Measurements from ENCODE around the gene BRME1.
"Not testable (repeated sequence)": the region's sequence is repeated elsewhere in the genome, so short reads cannot be mapped to it uniquely, and the experiment has no call there.

Gene BRME1

DNA sequence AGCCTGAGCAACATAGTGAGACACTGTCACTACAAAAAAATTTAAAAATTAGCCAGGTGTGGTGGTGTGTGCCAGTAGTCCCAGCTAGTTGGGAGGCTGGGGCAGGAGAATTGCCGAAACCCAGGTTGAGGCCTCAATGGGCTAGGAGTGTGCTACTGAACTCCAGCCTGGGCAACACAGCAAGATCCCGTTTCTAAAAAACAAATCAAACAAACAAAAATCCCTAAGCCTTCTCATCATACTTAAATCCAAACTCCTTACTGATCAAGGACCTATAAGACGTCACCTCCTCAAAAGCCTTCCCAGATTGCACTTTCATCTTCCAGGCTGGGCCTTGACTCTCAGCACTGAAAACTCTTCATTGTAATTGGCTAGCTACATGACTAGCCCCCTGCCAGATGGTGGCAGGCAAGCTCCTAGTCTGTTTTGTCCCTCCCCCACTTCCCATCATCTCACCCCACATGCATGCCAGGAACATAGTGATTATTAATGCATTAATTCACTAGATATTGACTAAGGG lies 46.5 kb downstream of the BRME1 start:
- H3K4me3 ChIP-seq (ENCODE audit: low read depth, low read length) = no peak overlapping the region
- TF ChIP-seq, protein P1, sequence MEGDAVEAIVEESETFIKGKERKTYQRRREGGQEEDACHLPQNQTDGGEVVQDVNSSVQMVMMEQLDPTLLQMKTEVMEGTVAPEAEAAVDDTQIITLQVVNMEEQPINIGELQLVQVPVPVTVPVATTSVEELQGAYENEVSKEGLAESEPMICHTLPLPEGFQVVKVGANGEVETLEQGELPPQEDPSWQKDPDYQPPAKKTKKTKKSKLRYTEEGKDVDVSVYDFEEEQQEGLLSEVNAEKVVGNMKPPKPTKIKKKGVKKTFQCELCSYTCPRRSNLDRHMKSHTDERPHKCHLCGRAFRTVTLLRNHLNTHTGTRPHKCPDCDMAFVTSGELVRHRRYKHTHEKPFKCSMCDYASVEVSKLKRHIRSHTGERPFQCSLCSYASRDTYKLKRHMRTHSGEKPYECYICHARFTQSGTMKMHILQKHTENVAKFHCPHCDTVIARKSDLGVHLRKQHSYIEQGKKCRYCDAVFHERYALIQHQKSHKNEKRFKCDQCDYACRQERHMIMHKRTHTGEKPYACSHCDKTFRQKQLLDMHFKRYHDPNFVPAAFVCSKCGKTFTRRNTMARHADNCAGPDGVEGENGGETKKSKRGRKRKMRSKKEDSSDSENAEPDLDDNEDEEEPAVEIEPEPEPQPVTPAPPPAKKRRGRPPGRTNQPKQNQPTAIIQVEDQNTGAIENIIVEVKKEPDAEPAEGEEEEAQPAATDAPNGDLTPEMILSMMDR (IDR thresholded peaks at IDR 0.05; ENCODE audit: low read depth, low read length) = no peak

DNA sequence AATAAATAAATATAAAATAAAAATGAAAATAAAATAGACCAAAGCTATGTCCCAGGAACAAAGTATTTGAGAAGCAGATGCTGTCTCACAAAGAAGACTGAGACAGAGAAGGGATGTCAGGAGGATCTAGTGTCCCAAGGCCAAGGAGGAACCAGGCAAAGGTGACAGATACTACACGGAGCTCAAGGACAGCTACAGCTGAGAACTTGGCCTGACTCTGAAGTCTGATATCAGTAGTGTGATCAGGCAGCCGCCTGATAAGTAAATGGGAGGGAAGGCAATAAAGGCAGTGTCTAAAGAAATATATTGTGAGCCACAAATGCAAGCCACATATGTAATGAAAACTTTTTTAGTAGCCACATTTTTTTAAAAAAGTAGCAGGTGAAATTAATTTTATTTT lies 49.4 kb downstream of the BRME1 start:
- TF ChIP-seq, protein P1 (IDR thresholded peaks at IDR 0.05; ENCODE audit: low read depth, low read length) = no peak
- no peak overlapping the region for H3K4me3 ChIP-seq (ENCODE audit: low read depth, low read length)

DNA sequence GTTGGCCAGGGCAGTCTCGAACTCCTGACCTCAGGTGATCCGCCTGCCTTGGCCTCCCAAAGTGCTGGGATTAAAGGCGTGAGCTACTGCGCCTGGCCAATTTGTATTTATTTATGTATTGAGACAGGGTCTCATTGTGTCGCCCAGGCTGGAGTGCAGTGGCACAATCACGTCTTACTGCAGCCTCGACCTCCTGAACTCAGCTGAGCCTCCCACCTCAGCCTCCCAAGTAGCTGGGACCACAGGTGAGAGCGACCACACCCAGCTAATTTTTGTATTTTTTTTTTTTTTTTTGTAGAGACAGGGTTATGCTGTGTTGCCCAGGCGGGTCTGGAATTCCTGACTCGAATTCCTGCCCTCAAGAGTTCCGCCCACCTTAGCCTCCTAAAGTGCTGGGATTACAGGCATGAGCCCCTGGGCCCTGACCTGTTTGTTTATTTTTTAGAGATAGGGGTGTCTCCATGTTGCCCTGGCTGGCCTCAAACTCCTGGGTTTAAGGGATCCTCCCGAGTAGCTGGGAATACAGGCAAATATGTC lies 53.7 kb downstream of the BRME1 start:
- not testable (repeated sequence) for H3K4me3 ChIP-seq (ENCODE audit: low read depth, low read length)

DNA sequence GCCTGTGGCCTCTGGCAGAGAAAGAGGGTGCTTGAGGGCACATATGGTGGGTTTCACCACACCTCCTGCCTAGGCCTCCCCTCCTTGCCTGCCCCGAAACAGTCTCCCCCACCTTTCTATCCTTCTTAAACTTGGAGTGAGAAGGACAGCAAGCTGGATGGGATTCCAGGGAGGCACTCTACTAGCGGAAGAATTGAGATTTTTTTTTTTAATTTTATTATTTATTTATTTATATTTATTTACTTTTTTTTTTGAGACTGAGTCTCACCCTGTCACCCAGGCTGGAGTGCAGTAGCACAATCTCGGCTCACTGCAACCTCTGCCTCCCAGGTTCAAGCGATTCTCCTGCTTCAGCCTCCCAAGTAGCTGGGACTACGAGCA lies 54.2 kb downstream of the BRME1 start:
- peak overlapping the region; percentile 18; the same call in 1 of the 2 replicates for H3K4me3 ChIP-seq (ENCODE audit: low read depth, low read length)

DNA sequence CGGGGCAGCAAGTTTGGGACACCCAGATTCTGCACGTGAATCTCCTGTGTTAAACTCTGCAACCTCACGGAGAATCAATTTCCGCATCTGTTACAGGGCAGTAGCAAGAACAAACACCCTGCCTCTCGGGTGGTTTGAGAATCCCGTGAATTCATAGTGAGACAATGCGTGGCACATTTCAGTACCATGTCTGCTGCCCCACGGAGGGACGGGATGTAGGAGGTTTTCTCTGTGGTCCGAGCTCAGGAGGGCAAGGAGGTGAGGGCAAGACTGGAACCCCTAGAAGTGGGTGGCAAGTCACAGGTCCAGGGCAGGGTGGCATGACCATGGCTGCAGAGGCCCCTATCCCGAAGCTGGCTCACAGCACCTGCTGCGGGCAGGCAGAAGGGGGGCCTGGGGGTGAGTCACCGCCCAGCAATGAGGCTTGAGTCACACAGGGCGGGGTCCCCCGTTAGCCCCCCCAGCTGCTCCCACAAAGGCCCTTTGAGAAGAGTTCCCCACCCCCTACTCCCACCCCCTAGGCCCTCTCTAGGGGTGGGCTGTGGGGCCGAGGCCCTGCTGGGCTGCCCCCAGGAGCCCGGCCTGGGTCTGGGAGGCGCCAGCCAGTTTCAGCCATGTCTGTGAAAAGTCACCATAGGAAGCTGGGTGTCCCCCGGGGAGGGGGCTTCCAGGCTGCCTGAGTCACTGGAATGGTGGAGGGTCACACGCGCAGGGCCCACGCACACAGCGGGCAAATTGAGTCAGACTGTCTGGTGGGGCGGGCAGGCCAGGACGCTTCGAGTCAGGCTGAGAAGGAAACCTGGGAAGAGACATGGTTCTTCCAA lies 54.8 kb downstream of the BRME1 start:
- H3K4me3 ChIP-seq (ENCODE audit: low read depth, low read length) = peak overlapping the region; percentile 51
- TF ChIP-seq, protein P1 (IDR thresholded peaks at IDR 0.05; ENCODE audit: low read depth, low read length) = no peak

DNA sequence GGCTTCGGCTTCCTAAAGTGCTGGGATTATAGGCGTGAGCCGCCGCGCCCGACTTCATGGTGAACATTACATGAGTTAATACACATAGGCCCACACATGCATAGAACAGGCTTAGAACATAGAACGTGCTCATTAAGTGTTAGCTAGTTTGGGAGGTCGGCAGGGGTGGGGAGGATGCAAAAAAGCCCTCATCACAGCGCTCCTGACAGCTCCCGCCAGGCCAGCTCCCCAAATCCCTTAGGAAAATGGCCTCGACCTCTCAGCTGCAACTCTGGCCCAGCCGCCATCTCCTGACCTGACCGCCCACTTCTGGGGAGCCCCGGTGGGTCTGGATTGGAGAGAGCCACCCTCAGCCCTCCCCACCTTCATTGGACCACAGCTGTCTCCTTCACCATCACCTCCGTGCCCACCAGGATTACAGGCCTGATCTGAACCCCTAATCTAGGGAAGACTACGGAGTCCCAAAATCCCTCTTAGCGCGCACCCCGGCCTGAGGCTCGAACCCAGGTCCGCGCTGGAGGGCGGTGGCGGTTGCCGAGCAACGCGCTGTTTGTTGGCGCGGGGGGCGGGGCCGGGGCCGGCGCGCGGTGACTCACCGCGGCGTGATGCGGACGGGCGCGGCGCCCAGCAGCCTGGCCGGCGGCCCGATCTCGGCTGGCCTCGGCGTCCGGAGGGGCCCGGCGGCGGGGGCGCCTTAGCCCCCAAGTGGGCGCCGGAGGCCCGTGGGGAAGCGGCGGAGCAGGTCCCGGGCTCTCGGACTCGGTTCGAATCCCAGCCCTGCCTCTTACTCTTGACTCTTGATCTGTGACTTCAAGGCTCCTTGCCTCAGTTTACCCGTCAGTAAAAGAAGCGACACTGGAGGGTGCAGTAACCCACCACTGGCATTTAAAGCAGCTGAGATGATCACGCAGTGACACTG lies 55.7 kb downstream of the BRME1 start:
- peak overlapping the region; percentile 51 for H3K4me3 ChIP-seq (ENCODE audit: low read depth, low read length)
- TF ChIP-seq, protein P1 (IDR thresholded peaks at IDR 0.05; ENCODE audit: low read depth, low read length) = no peak

DNA sequence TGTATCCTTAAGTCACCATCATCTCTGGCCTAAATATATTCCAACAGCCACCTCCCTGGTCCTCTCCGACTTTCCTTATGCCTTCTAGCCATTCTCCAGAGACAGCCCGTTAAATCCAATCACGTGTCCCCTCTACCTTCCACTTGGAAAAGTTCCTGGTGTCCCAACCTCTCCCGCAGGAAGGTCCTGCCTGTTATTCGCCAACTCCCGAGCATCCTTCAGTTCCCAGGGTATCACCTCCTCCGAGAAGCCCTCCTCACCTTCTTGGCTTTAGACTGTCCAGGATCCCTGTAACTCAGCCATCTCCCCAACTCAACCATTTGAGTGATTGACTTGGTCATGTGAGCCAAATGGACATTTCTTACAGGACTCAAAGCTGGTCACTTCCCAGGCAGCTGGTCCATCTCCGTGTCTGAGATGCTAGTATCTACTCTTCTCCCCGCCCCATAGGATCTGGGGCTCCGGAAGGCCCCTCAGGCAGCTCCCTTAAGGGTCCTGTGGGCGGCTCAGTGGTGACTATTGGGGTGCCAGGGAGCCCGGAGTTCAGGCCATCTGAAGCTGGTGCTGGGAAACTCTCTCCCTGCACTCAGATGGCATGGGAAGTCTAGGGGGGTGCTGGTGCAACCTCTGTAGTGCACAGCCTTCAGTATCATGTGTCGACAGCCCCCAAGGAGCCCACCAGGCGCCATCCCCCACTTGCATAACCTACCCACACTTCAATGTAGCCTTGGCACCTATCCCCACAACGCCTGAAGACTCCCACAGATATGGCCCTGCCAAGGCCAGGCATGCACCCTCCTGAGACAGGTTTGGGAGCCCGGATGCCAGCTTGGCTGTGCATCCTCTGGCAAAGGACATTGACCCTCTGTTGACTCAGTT lies 56.9 kb downstream of the BRME1 start:
- TF ChIP-seq, protein P1 (IDR thresholded peaks at IDR 0.05; ENCODE audit: low read depth, low read length) = no peak
- no peak overlapping the region for H3K4me3 ChIP-seq (ENCODE audit: low read depth, low read length)
